SIG-M5 treated with dmso at 0.1 percent for 504 hours (cell line): ENCODE data around the gene ATXN1.

Source experiments
- DNase-seq: peaks from one replicate; lab custom pipeline; 2025; ENCODE audit not compliant: unreplicated experiment; lab: John Stamatoyannopoulos, UW

ATXN1 gene

DNA sequence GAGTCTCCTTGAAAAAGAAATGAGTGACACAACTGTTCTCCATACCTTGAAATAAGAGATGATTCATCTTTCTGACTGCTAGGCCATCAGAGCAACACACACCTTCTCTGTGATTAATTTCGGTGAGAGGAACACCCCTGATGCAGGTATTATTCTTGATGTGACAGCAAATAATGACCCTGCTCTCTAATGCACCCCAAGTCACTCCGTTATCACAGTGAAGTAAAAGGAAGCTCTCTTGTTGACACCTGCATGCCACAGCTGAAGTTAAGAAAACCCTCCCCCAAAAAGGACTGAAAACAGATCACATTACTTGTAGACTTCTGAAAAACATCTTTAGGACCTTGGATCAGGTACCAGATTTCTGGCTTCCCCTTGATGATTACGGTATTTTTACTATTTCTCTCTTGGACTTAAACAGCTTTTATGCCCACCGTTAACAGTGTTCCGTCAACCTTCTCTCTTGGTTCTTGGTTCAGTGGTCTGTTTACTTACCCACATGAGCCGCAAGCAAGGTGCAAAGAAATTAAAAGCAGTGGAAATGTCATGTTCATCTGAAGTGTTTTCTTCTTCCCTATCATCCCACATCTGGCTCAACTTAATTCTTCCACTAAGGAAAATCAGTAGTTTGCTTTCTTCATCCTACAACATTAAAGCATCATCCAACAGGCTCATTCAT is 273.1 kb downstream of the ATXN1 start:
- no peak for DNase-seq

DNA sequence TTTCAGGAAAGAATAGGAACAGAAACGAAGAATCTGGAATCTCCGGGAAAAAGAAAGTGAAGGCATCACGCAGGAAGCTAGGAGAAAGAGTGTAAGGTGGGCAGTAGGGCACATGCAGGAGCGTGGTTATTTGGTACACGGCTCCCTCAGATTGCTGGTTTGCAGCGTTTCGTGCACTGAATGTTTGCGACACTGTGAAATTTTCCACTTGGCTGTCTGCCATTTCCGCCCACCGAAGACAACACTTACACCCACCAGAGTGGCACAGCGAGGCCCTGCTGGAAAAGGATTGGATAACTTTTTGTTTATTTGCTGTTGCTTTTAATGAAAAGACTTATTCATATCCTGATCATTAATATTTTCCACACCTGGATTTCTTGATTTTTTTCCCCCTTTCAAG is 274.6 kb downstream of the ATXN1 start:
- no peak for DNase-seq

DNA sequence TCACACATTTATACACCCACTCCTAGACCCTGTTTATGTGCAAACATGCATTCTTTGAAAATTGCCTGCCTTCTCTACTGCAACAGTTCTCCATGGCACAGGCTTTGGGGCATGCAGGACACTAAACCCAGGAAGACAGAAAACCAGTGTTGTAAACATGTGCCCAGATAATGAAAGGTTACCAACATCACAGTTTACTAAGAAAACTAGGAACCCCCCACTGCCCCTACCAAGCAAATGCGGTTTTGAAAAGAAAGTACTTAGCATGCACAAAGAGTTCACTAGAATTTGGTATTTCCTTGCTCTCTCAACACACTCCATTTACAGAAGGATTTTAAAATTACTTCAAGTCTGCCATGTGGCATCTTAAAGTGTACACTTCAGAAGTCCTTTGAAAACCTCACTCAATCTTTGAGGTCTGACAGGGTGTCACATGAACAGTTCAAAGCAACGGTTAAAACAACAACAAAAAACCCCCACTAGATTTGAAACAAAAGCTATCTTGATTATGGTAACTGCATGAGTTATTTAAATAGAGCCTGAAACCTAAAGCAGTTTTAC is 277.9 kb downstream of the ATXN1 start:
- no peak for DNase-seq

- DNase-seq, result no peak
These were observed 278.5 kb downstream of the ATXN1 start for GRCh38 chr6:16482702-16483314.

- no peak for DNase-seq
These were observed 279.4 kb downstream of the ATXN1 start for GRCh38 chr6:16481697-16482399.

DNA sequence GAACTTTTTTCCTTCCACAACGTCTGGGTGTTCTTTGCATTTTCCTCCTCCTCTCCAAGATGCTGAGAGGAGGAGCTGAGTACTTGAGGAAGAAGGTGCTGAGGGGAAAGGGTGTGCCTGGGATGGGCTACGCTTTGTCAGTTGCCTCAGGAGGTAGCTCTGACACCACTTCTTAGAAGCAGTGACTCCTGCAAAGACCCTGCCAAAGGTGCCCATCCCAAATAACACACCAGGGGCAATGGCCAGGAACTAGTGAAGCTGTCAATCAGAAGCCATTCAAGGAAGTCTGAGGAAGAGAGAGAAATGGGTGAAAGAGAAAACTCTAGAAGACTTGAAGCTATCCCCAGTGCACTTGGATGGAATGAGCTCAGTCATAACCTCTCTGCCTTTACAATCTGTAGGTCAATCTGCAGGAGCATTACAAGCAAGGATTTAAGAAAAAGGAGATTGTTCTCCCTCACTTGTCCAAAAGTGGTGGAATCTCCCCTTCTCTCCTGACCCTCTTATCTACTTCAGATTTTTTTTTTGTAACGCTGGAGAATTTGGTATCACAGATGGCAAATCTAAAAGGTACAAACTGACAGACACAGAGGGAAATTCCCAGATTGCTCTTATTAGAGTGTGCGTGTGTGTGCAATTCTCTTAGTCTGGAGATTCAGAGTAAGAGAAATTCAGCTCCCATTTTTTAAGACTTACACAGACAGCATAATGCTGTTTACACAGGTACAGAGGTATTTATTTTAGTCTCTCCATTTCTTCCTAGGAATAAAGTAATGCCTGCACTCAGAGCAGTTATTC is 280.3 kb downstream of the ATXN1 start:
- no peak for DNase-seq

DNA sequence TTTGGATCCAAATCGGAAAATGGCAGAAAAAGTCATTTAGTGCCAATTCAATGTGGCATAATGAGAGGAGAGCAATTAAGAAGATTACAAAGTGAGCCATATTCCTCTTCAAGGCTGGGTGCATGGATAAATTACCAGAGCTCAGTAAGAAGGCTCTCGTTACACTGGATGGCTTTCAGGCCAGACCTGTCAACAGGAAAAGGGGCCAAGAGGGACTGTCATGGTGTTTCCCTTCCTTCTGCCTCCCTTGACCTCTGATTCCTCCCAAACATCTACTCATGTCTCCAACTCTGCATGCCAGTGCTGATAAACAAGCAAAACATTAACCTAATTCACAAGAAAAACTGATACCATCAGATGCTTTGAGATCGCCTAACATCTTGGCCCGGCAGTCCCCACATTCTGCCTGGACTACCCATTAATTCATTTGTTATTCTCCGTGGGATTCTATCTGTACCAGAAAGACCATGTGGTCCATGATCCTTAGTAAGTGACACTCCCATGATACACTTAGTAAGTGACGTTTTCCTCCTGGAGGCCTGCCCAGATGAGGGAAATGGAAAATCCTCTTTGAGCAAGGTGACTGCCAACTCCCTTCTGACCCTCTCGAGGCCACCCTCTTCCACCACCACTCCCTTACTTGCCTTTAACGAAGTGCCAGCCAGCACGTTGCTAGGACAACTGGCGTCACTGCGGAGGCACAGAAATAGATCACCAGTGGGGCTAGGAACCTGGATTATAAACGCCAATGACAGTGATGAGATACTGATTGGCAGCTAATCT is 283.7 kb downstream of the ATXN1 start:
- no peak for DNase-seq

DNA sequence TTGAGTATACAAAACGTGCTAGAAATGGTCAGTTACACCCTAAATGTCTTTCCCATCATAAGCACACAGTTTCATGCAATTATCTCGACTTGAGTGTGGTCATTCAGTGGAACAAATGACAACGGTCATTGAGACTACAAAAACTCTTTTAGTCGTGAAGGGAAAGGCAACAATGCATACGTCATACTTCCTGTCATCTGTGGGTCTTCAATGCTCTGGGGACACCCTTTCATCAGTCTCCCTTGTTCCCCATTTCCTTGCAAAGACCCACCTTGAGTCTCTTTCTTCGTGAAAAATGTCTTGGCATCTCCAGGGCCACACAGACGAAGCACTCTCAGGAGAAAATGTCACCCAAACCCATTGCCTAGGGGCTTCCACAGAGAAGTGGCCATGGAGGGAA is 284.4 kb downstream of the ATXN1 start:
- no peak for DNase-seq

DNA sequence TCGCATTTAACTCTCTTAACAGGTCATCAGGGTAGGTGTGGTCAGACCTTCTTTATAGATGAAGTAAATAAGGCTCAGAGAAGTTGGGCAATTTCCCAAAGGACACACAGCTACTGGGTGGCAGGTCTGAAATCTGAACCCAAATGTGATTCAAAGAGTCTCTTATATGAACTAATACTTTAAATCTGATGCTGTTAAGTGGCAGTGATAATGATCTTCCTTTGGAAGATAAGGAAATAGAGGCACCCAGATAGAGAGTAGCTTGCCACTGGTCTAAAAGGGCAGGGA is 285.8 kb downstream of the ATXN1 start:
- no peak for DNase-seq

GRCh38 chr6:16474772-16475493 is 286.3 kb downstream of the ATXN1 start:
- DNase-seq, result no peak

GRCh38 chr6:16473908-16474771 is 287.1 kb downstream of the ATXN1 start:
- DNase-seq, result no peak

DNA sequence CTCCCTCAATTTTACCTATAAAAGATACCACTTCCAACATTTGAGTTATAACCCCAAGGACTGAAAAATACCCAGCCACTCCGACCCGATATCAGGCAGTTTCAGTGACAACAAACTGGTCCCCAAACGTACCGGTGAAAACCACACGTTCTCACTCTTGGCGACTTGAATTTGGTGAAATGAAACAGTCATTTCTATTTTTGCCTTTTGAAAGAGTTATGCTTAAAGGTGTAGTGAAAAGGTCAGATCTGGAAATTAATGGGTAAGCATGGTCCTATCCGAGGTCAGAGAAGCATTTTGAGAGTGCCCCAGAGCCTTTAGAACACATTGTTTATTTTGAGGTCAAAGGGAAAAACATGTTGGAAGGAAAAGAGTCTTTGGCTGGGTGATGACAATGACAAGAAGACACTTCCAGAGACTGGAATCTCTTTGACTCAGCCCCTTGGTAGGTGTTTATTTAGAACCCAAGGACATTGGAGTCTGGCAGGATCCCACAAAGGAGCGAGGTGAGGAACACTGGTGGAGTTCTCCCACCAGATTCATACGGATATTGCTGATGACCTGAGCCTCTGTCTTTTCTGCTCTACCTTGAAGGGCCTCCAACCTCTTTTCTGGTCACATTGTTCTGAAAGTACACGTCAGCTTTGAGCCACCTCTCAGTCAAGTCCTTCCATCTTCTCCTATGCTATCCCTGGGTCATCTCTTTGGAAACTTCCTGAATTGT is 287.9 kb downstream of the ATXN1 start:
- no peak for DNase-seq

- no peak for DNase-seq
These were observed 288.8 kb downstream of the ATXN1 start for GRCh38 chr6:16472349-16473069.

DNA sequence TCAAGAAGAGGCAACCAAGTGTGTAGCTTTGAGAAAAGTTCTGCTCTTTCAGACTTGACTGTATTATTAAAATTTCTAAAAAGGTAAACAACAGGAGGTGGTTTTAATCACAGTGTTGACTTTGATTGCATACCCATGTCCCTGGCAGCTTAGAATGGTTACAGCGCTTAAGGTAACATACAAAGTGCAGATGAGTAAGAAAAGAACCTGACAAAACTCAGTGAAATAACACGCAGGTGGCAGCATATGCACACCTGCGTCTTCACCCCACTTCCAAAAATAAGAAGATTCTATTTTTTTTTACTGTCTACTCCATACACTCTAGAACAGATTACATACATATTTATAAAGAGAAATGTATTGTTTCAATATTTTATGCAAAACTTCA is 289.4 kb downstream of the ATXN1 start:
- DNase-seq, result no peak

DNA sequence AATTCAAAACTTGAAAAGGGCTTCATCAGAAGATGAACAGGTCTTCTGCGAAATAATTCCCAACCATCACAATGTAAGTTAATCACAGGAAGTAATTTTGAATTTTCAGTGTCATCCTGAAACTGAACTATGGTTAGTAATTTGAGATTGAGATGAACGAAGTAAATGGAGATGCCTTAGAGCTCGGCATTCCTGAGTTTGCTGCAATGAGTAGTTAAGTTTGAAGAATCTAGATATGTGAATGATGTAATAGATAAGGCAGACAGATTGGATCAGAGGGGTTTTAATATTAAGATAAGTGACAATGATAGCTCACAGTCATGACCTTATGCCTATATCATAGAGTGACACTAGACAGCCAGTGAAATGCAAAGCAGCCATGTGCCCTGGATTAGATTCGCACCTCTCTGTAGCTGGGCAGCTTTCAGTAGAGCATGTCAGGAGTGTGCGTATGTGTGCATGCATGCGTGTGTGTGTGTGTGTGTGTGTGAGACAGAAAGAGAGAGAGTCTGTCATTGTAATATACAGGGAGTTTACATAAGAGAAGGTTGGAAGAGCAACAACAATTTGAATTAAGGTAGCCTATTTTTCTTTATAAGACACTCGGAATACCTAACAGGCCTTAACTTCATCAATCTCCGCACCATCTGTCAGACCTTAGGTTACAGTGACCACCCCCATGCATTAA is 289.9 kb downstream of the ATXN1 start:
- DNase-seq, result no peak

DNA sequence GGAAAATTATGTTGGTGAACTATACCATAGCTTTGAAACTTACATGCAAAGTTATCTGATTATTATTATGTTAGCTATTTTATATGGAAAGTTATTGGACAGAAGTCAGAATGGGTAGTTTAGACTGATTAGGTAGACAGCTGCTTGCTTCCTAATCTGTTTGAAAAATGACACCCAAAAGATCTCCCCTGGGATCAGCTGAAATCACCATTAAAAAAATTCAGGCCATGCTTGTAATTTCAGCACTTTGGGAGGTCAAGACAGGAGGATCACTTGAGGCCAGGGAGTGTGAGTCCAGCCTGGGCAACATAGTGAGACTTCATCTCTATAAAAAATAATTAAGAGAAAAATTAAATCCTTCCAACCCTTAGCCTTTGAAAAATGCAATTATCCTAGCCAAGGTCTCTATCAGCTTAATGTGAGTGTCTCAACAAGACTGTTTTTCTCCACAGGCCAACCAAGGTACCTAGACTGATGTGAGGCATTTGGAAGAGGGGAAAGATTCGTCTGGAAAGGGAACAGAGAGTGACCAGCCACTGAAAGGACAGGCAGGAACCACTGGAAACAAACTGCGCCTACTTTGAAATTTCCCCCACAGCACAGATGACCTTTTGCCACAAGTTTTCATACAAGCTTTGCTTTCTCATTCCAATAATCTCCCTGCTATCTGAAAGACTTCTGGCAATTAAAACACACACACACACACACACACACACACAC is 290.6 kb downstream of the ATXN1 start:
- no peak for DNase-seq
